GM23338 (cell line): ENCODE results near the gene PKLR. TPM values are rescaled to one million over a fixed set of nuclear protein-coding genes. Genes with fewer than 3 reads are reported as not detected.

Experiments
- ATAC-seq: fragments of 200-7000 bp; cut with Tn5 transposase; 3 replicates; pipeline ENCODE4 v1.9.1; 2020
- DNase-seq: peaks from one replicate; pipeline ENCODE4 v3.0.0-alpha.2; 2015; ENCODE audit warnings: low spot score
- H2AFZ ChIP-seq: fragments of 200-600 bp; sonication (generic); 2 replicates; pipeline ENCODE4 v1.8.0; 2016; ENCODE audit warnings: antibody characterized with exemption, mild to moderate bottlenecking, moderate library complexity
- H3F3A ChIP-seq: fragments of 200-600 bp; sonication (generic); replicated peaks from 2 replicates; pipeline ENCODE4 v1.8.0; 2017; ENCODE audit warnings: antibody characterized with exemption, mixed run types, low read depth
- H3K27ac ChIP-seq: fragments of 200-600 bp; sonication (generic); 2 replicates; pipeline ENCODE4 v1.6.1; 2016; ENCODE audit warnings: low read depth
- H3K27me3 ChIP-seq: fragments of 200-600 bp; sonication (generic); 2 replicates; pipeline ENCODE4 v1.8.0; 2016; ENCODE audit warnings: mild to moderate bottlenecking, mixed run types, moderate library complexity; ENCODE audit not compliant: insufficient read depth
- H3K36me3 ChIP-seq: fragments of 200-600 bp; sonication (generic); 2 replicates; pipeline ENCODE4 v1.8.0; 2016; ENCODE audit warnings: mild to moderate bottlenecking; ENCODE audit not compliant: insufficient read depth
- H3K4me1 ChIP-seq: fragments of 200-600 bp; sonication (generic); 2 replicates; pipeline ENCODE4 v1.8.0; 2016; ENCODE audit warnings: mild to moderate bottlenecking, moderate library complexity; ENCODE audit not compliant: insufficient read depth
- H3K4me2 ChIP-seq: fragments of 200-600 bp; sonication (generic); 2 replicates; pipeline ENCODE4 v1.7.1; 2017; ENCODE audit warnings: mixed run types
- H3K4me3 ChIP-seq: fragments of 200-600 bp; sonication (generic); 2 replicates; pipeline ENCODE4 v1.6.1; 2016; ENCODE audit warnings: mixed run types
- H3K79me2 ChIP-seq: fragments of 200-600 bp; sonication (generic); replicated peaks from 2 replicates; pipeline ENCODE4 v1.8.0; 2017; ENCODE audit warnings: mild to moderate bottlenecking; ENCODE audit not compliant: insufficient read depth
- H3K9me2 ChIP-seq: fragments of 200-600 bp; sonication (generic); 2 replicates; pipeline ENCODE4 v1.8.0; 2017; ENCODE audit not compliant: insufficient read depth
- H4K20me1 ChIP-seq: fragments of 200-600 bp; sonication (generic); replicated peaks from 2 replicates; pipeline ENCODE4 v1.8.0; 2017; ENCODE audit warnings: mild to moderate bottlenecking; ENCODE audit not compliant: insufficient read depth
- H3K27ac Mint-ChIP-seq: 2 replicates; pipeline ENCODE4 v1.8.0; 2020; ENCODE audit warnings: inconsistent platforms, mild to moderate bottlenecking, moderate library complexity, mixed read lengths
- H3K27me3 Mint-ChIP-seq: 3 replicates; pipeline ENCODE4 v1.8.0; 2022; ENCODE audit warnings: low read depth, mild to moderate bottlenecking, moderate library complexity, mixed read lengths, inconsistent platforms; ENCODE audit not compliant: insufficient read depth, poor library complexity
- H3K36me3 Mint-ChIP-seq: 3 replicates; pipeline ENCODE4 v1.8.0; 2021; ENCODE audit warnings: low read depth, mild to moderate bottlenecking, inconsistent platforms, moderate library complexity, mixed read lengths
- H3K4me1 Mint-ChIP-seq: 3 replicates; pipeline ENCODE4 v1.8.0; 2020; ENCODE audit warnings: mild to moderate bottlenecking, inconsistent platforms, mixed read lengths
- H3K4me3 Mint-ChIP-seq: 3 replicates; pipeline ENCODE4 v1.8.0; 2021; ENCODE audit warnings: moderate library complexity, mild to moderate bottlenecking, inconsistent platforms, mixed read lengths
- H3K9me3 Mint-ChIP-seq: 3 replicates; pipeline ENCODE4 v1.8.0; 2020; ENCODE audit warnings: moderate library complexity, mild to moderate bottlenecking, inconsistent platforms, mixed read lengths
- CREB1 ChIP-seq: fragments of 250-450 bp; sonication (Bioruptor Pico); IDR thresholded peaks from 2 replicates; pipeline ENCODE4 v1.5.0; 2020; ENCODE audit warnings: low read depth, mild to moderate bottlenecking, moderate library complexity
- ETS1 ChIP-seq: IDR thresholded peaks from 2 replicates; pipeline ENCODE4 v1.6.1; 2016; ENCODE audit warnings: antibody characterized with exemption
- EZH2 ChIP-seq: fragments of 200-600 bp; sonication (generic); IDR thresholded peaks from one replicate; pipeline ENCODE4 v1.8.0; 2017; ENCODE audit warnings: antibody characterized with exemption, mild to moderate bottlenecking, low read depth; ENCODE audit not compliant: unreplicated experiment
- EZH2phosphoT487 ChIP-seq: fragments of 200-600 bp; sonication (generic); IDR thresholded peaks from one replicate; pipeline ENCODE4 v1.8.1; 2018; ENCODE audit warnings: antibody characterized with exemption; ENCODE audit not compliant: unreplicated experiment
- NANOG ChIP-seq: IDR thresholded peaks from 2 replicates; pipeline ENCODE4 v1.6.1; 2016; ENCODE audit warnings: antibody characterized with exemption, borderline replicate concordance
- POLR2AphosphoS5 ChIP-seq: IDR thresholded peaks from 2 replicates; pipeline ENCODE4 v1.6.1; 2016; ENCODE audit warnings: antibody characterized with exemption, low read depth
- STAT1 ChIP-seq: IDR thresholded peaks from one replicate; pipeline ENCODE4 v1.6.1; 2016; ENCODE audit warnings: antibody characterized with exemption; ENCODE audit not compliant: unreplicated experiment
- ZNF114 ChIP-seq: fragments of 250-450 bp; sonication (Bioruptor Pico); IDR thresholded peaks from 2 replicates; pipeline ENCODE4 v1.5.0; 2020; ENCODE audit warnings: mild to moderate bottlenecking, moderate library complexity
- ZNF331 ChIP-seq: fragments of 250-450 bp; sonication (Bioruptor Pico); IDR thresholded peaks from 2 replicates; pipeline ENCODE4 v1.5.0; 2020; ENCODE audit warnings: low read depth, mild to moderate bottlenecking, moderate library complexity
- long read RNA-seq: library from polyadenylated mRNA; unstranded; transcript quantifications from one replicate; pipeline ENCODE4 v2.0.0, GENCODE V29; 2020; ENCODE audit not compliant: unreplicated experiment
- polyA plus RNA-seq: library from polyadenylated mRNA; unstranded; fragments of >200 nt; fragmentation: Nextera tagmentation; extraction: Ambion mirVana; gene quantifications from 2 replicates; pipeline ENCODE4 v1.2.1, GENCODE V29; 2016
- total RNA-seq: library from RNA; depleted of rRNA; stranded (reverse); fragments of >200 nt; shearing (Covaris generic); gene quantifications from 2 replicates; pipeline ENCODE4 v1.2.3, GENCODE V29; 2014; rRNA removed
- TF ChIP-seq, protein P1 (sequence below), 2 experiments: fragments of 200-600 bp in 1 of 2; sonication (generic) in 1 of 2; conservative IDR thresholded peaks; 2 replicates each; pipeline versions ENCODE4 v1.5.1 to v1.6.1; 2016 to 2017; ENCODE audit warnings: antibody characterized with exemption in 2 of 2, low read depth in 2 of 2, mild to moderate bottlenecking in 2 of 2, moderate library complexity in 1 of 2

Gene PKLR
- 3.3 and 3.7 TPM in 2 replicates for total RNA-seq
- polyA plus RNA-seq, result 1.5 and 2.0 TPM in 2 replicates
- long read RNA-seq, partial matches to known transcripts, result 1 of 1 reads
- long read RNA-seq, other reads (novel, unspliced or antisense), result 0 of 1 reads

DNA sequence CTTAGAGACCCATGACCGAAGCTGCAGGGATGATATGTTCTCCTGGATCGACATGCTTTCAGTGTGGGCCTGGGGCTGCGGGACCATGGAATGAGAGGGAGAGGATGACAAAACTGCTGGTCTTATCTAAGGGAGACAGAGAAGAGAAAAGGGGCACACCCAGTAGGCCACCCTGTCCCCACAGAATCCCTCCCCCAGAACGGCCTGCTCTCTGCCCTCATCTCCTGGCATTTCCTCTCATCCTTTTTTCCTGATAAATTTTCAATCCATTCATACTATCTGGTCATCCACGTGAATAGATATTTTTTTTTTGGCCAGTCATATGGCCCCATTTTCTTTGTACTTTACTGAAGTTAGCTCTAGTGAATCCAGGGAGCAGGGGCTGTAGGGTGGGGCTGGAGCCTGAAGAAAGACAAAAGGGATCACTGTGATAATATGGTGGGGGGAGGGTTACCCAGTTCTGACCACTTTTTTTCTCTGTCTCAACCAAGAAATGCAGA is at the start of gene PKLR:
Gene PKLR (minus strand): TSS at position 97 of the 500 bp plus-strand sequence. CDS start 43 bp downstream, at position 54.
- peaks cover 21% of the 10 kb centered on the region for H3K4me1 Mint-ChIP-seq
- Histone ChIP-seq H3K27me3 (peaks cover under 1% of the 10 kb centered on the region; the same call in 1 of the 2 replicates), H4K20me1 (no peaks in the 10 kb centered on the region), H3K4me2 (no peak within 1 kb of the TSS), H3F3A (0 out of 2 replicates have a peak, but pooled peaks cover 8% of the 10 kb centered on the region), H3K4me3 (no peak within 1 kb of the TSS), H3K9me2 (no peaks in the 10 kb centered on the region), H3K36me3 (no peaks in the 10 kb centered on the region), H3K27ac (no peak within 1 kb of the TSS), H3K79me2 (no peaks in the 10 kb centered on the region), H3K4me1 (peaks cover 13% of the 10 kb centered on the region), H2AFZ (peak within 1 kb of the TSS; percentile 76)
- TF ChIP-seq STAT1 (no peak), ZNF114 (CRISPR knock-in tag) (no peak), POLR2AphosphoS5 (no peak), ETS1 (no peak), CREB1 (CRISPR knock-in tag) (no peak), EZH2 (no peak), EZH2phosphoT487 (no peak)
- TF ChIP-seq, protein P1, sequence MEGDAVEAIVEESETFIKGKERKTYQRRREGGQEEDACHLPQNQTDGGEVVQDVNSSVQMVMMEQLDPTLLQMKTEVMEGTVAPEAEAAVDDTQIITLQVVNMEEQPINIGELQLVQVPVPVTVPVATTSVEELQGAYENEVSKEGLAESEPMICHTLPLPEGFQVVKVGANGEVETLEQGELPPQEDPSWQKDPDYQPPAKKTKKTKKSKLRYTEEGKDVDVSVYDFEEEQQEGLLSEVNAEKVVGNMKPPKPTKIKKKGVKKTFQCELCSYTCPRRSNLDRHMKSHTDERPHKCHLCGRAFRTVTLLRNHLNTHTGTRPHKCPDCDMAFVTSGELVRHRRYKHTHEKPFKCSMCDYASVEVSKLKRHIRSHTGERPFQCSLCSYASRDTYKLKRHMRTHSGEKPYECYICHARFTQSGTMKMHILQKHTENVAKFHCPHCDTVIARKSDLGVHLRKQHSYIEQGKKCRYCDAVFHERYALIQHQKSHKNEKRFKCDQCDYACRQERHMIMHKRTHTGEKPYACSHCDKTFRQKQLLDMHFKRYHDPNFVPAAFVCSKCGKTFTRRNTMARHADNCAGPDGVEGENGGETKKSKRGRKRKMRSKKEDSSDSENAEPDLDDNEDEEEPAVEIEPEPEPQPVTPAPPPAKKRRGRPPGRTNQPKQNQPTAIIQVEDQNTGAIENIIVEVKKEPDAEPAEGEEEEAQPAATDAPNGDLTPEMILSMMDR (conservative IDR thresholded peaks at IDR 0.05; ENCODE audit: low read depth in 2 of 2), result no peak
- H3K36me3 Mint-ChIP-seq, result no peaks in the 10 kb centered on the region
- H3K4me3 Mint-ChIP-seq, result no peak within 1 kb of the TSS; the same call in 2 of the 3 replicates
- no peak for DNase-seq
- no peak for ATAC-seq
- H3K27ac Mint-ChIP-seq, result no peak within 1 kb of the TSS
- peaks cover 13% of the 10 kb centered on the region for H3K27me3 Mint-ChIP-seq
- no peaks in the 10 kb centered on the region for H3K9me3 Mint-ChIP-seq

GRCh38 chr1:155342842-155343241 is 41.6 kb upstream of the PKLR start:
- Mint-ChIP-seq H3K9me3 (no peaks in the 10 kb centered on the region), H3K36me3 (peaks cover 52% of the 10 kb centered on the region), H3K4me1 (no peaks in the 10 kb centered on the region), H3K27ac (no peak overlapping the region), H3K27me3 (no peaks in the 10 kb centered on the region), H3K4me3 (no peak overlapping the region)
- H2AFZ ChIP-seq, result no peak overlapping the region
- DNase-seq, result no peak
- H3K4me3 ChIP-seq, result no peak overlapping the region
- H3K36me3 ChIP-seq, result peaks cover 51% of the 10 kb centered on the region
- H3F3A ChIP-seq, result peaks cover 3% of the 10 kb centered on the region; the same call in 1 of the 2 replicates
- H3K27ac ChIP-seq, result no peak overlapping the region
- no peaks in the 10 kb centered on the region for H3K79me2 ChIP-seq
- no peaks in the 10 kb centered on the region for H3K4me1 ChIP-seq
- no peak overlapping the region for H3K4me2 ChIP-seq
- no peak for TF ChIP-seq ETS1
- no peak for TF ChIP-seq ZNF331 (CRISPR knock-in tag)
- no peak for TF ChIP-seq NANOG
- no peaks in the 10 kb centered on the region; the same call in 1 of the 2 replicates for H4K20me1 ChIP-seq
- H3K9me2 ChIP-seq, result no peaks in the 10 kb centered on the region
- H3K27me3 ChIP-seq, result no peaks in the 10 kb centered on the region
- no peak for ATAC-seq
